Frontal cortex (tissue), 4 donors: ENCODE data around the gene HAUS5. TPM values are rescaled to one million over a fixed set of nuclear protein-coding genes. Genes with fewer than 3 reads are reported as not detected.

ENCODE experiments used
- DNase-seq, 2 donors: peaks; one replicate each; pipeline ENCODE4 v3.0.0; 2012; ENCODE audit warnings: low spot score in 2 of 2
- FAIRE-seq: peaks from 2 replicates; lab custom pipeline; 2012; peaks lifted over from hg19 to GRCh38; lab: Jason Lieb, UNC
- total RNA-seq: library from RNA; depleted of rRNA; stranded (reverse); fragments of >200 nt; gene quantifications from one replicate; pipeline ENCODE4 v1.2.3, GENCODE V29; 2014
- donor health status: control.
- donor health status: control.
- donor health status: control.

Gene HAUS5
- total RNA-seq, 1 donor from 2014 or later: 5.3 TPM

GRCh38 chr19:35665604-35666003 lies 53.1 kb downstream of the HAUS5 start:
- FAIRE-seq: no peak
- no peak for DNase-seq

DNA sequence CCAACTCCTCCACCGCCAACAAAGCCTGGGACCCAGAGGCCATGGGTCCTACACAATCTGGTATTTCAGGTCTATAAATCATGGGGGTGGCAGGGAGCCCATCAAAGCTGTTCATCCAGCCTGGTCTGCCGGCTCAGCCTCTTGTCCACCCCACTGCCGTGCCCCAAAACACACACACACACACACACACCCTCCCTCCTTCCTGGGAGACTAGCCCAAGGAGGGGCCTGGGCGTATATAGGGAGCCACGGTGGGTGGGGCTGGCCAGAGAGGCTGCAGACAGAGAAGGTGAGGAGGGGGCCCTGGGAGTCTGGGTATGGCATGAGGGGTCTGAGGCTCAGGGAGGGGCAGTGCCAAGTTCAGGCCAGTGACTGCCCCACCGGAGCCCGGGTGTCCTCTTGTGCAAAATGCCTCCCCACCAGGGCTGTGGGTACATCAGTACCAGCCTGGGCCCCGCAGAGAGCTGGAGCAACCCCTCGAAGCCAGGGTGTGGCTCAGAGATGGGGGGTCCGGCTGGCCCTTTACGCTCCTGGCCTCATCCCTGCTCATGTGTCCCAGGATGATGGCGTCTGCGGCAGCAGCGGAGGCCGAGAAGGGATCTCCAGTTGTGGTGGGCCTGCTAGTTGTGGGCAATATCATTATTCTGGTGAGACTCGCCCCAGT lies 53.8 kb downstream of the HAUS5 start, which contains the start of gene UPK1A:
Gene UPK1A (plus strand): TSS at position 267 of the 663 bp plus-strand sequence. CDS start 296 bp downstream, at position 563.
- DNase-seq (no peak), FAIRE-seq (no peak)

GRCh38 chr19:35669566-35669965 lies 57.0 kb downstream of the HAUS5 start:
- DNase-seq (no peak), FAIRE-seq (no peak)

- FAIRE-seq (no peak), DNase-seq (no peak)
Observed at GRCh38 chr19:35669974-35670373, 57.4 kb downstream of the HAUS5 start.

DNA sequence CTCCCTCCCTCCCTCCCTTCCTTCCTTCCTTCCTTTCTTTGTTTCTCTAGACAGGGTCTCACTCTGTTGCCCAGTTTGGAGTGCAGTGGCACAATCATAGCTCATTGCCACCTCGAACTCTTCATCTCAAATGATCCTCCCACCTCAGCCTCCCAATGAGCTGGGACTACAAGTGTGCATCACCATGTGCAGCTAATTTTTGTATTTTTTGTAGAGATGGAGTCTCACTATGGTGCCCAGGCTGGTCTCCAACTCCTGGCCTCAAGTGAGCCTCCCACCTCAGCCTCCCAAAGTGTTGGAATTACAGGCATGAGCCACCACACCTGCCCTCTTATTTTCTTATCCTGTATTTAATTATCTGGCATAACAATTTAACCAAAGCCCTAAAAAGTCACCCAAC lies 58.2 kb downstream of the HAUS5 start:
- FAIRE-seq: no peak
- no peak for DNase-seq

GRCh38 chr19:35671818-35672217 lies 59.3 kb downstream of the HAUS5 start:
- no peak for FAIRE-seq

GRCh38 chr19:35673121-35673804 lies 60.7 kb downstream of the HAUS5 start:
- DNase-seq (no peak), FAIRE-seq (no peak)

More at GRCh38 chr19:35671818-35672217, 59.3 kb downstream of the HAUS5 start:
- no peak for DNase-seq

Other genes starting within 250 kb of the HAUS5 start
- not detected for gene GPR42, start 241.7 kb upstream of the HAUS5 start, total RNA-seq
- gene FFAR2, start 164.5 kb upstream of the HAUS5 start, total RNA-seq: under 0.01 TPM
- gene KRTDAP, start 122.3 kb upstream of the HAUS5 start, total RNA-seq: not detected
- gene DMKN, start 99.1 kb upstream of the HAUS5 start, total RNA-seq: under 0.01 TPM
- not detected for gene SBSN, start 84.4 kb upstream of the HAUS5 start, total RNA-seq
- not detected for gene GAPDHS, start 79.3 kb upstream of the HAUS5 start, total RNA-seq
- gene TMEM147, start 67.1 kb upstream of the HAUS5 start, total RNA-seq: 50.1 TPM
- not detected for gene ATP4A, start 49.1 kb upstream of the HAUS5 start, total RNA-seq
- gene PMIS2, start 26.6 kb upstream of the HAUS5 start, total RNA-seq: not detected
- gene RBM42, start 16.3 kb downstream of the HAUS5 start, total RNA-seq: 21.6 TPM
- 0.82 TPM for gene ETV2, start 29.0 kb downstream of the HAUS5 start, total RNA-seq
- gene COX6B1, start 35.6 kb downstream of the HAUS5 start, total RNA-seq: 210 TPM
- not detected for gene UPK1A, start 53.8 kb downstream of the HAUS5 start, total RNA-seq
- not detected for gene ZBTB32, start 91.8 kb downstream of the HAUS5 start, total RNA-seq
- 3.7 TPM for gene KMT2B, start 105.3 kb downstream of the HAUS5 start, total RNA-seq
- 2.9 TPM for gene IGFLR1, start 129.7 kb downstream of the HAUS5 start, total RNA-seq
- gene U2AF1L4, start 132.7 kb downstream of the HAUS5 start, total RNA-seq: 9.4 TPM
- gene PSENEN, start 132.9 kb downstream of the HAUS5 start, total RNA-seq: 5.7 TPM
- gene LIN37, start 135.8 kb downstream of the HAUS5 start, total RNA-seq: 9.0 TPM
- under 0.01 TPM for gene HSPB6, start 144.3 kb downstream of the HAUS5 start, total RNA-seq
- gene PROSER3, start 145.4 kb downstream of the HAUS5 start, total RNA-seq: 3.3 TPM
- 52.6 TPM for gene ARHGAP33, start 162.8 kb downstream of the HAUS5 start, total RNA-seq
- not detected for gene PRODH2, start 200.1 kb downstream of the HAUS5 start, total RNA-seq
- gene NPHS1, start 239.8 kb downstream of the HAUS5 start, total RNA-seq: 1.2 TPM
- gene KIRREL2, start 244.2 kb downstream of the HAUS5 start, total RNA-seq: 0.41 TPM